CD4-positive, alpha-beta T cell (primary cell): Measurements from ENCODE around the gene EMILIN3. TPM values are rescaled to one million over a fixed set of nuclear protein-coding genes. Genes with fewer than 3 reads are reported as not detected.

Source experiments
- ATAC-seq: fragments of 200-7000 bp; cut with Tn5 transposase; one replicate; pipeline ENCODE4 v1.10.0; 2022; ENCODE audit warnings: mild to moderate bottlenecking; ENCODE audit not compliant: poor library complexity
- CTCF ChIA-PET: fragments of 350-600 bp; sonication (Branson Sonifier 250); formaldehyde crosslinking; loops from one replicate; lab custom pipeline; 2021; ENCODE audit warnings: antibody characterized with exemption, inconsistent platforms; lab: Charles Lee
- POLR2A ChIA-PET: fragments of 350-600 bp; sonication (Branson Sonifier 250); formaldehyde crosslinking; loops from one replicate; lab custom pipeline; 2021; ENCODE audit warnings: antibody characterized with exemption, inconsistent platforms; lab: Charles Lee
- DNase-seq, 14 experiments: peaks; one replicate each; pipeline ENCODE4 v3.0.0-alpha.2; 2013 to 2020; ENCODE audit warnings: mixed read lengths in 2 of 14
- H3K27ac ChIP-seq, 2 donors: one replicate each; pipeline versions ENCODE4 v1.5.1 to v1.7.0; 2013; ENCODE audit warnings: low read length in 2 of 2, low read depth in 1 of 2, mild to moderate bottlenecking in 1 of 2
- H3K27me3 ChIP-seq, 2 experiments: 1 replicate in 1 of 2; 2 replicates in 1 of 2; pipeline versions ENCODE4 v1.6.1 to v1.7.0; 2013; ENCODE audit warnings: low read length in 2 of 2, control low read depth in 1 of 2, mild to moderate bottlenecking in 1 of 2, moderate library complexity in 1 of 2; ENCODE audit not compliant: insufficient read depth in 2 of 2, control insufficient read depth in 1 of 2
- H3K36me3 ChIP-seq: one replicate; pipeline ENCODE4 v1.6.1; 2013; ENCODE audit warnings: low read length, control low read depth; ENCODE audit not compliant: insufficient read depth
- H3K4me1 ChIP-seq: one replicate; pipeline ENCODE4 v1.6.1; 2013; ENCODE audit warnings: low read length, control low read depth; ENCODE audit not compliant: insufficient read depth
- H3K4me3 ChIP-seq: one replicate; pipeline ENCODE4 v1.5.1; 2013; ENCODE audit warnings: mild to moderate bottlenecking, low read length, moderate library complexity
- H3K9me3 ChIP-seq, 2 experiments: 1 replicate in 1 of 2; 2 replicates in 1 of 2; pipeline versions ENCODE4 v1.6.1 to v1.7.0; 2013; ENCODE audit warnings: low read length in 2 of 2, mild to moderate bottlenecking in 2 of 2, control low read depth in 1 of 2, moderate library complexity in 1 of 2; ENCODE audit not compliant: control insufficient read depth in 1 of 2, insufficient read depth in 1 of 2
- H3K27ac Mint-ChIP-seq: one replicate; pipeline ENCODE4 v1.8.0; 2020; ENCODE audit warnings: mixed read lengths
- H3K27me3 Mint-ChIP-seq: one replicate; pipeline ENCODE4 v1.8.0; 2021; ENCODE audit warnings: mixed read lengths
- H3K36me3 Mint-ChIP-seq: one replicate; pipeline ENCODE4 v1.8.0; 2021; ENCODE audit warnings: low read depth, mixed read lengths
- H3K4me1 Mint-ChIP-seq: one replicate; pipeline ENCODE4 v1.8.0; 2021; ENCODE audit warnings: low read depth, mixed read lengths
- H3K4me3 Mint-ChIP-seq: one replicate; pipeline ENCODE4 v1.8.0; 2020; ENCODE audit warnings: mild to moderate bottlenecking, mixed read lengths
- H3K9me3 Mint-ChIP-seq: one replicate; pipeline ENCODE4 v1.8.0; 2020; ENCODE audit warnings: mixed read lengths
- intact Hi-C, 2 experiments: fragments of 100-400 bp; cut with DNase I in 1 of 2; cut with micrococcal nuclease in 1 of 2; formaldehyde crosslinking; loops; one replicate each; pipeline versions ENCODE4 v1.15.1 to v1.9.0; 2023 to 2025; cut with DNase I, micrococcal nuclease
- total RNA-seq, 174 experiments: library from RNA in 2 of 174; stranded (reverse) in 2 of 174; gene quantifications; one replicate each; pipeline ENCODE4 v1.2.3 and lab custom pipeline; 2021 to 2026
- TF ChIP-seq, protein P1 (sequence below): fragments of 200-600 bp; IDR thresholded peaks from one replicate; pipeline ENCODE4 v1.8.0; 2022; ENCODE audit warnings: antibody characterized with exemption, mild to moderate bottlenecking

The EMILIN3 gene
- total RNA-seq, 2 experiments from 2014 or later = 0.11 to 0.22 TPM

DNA sequence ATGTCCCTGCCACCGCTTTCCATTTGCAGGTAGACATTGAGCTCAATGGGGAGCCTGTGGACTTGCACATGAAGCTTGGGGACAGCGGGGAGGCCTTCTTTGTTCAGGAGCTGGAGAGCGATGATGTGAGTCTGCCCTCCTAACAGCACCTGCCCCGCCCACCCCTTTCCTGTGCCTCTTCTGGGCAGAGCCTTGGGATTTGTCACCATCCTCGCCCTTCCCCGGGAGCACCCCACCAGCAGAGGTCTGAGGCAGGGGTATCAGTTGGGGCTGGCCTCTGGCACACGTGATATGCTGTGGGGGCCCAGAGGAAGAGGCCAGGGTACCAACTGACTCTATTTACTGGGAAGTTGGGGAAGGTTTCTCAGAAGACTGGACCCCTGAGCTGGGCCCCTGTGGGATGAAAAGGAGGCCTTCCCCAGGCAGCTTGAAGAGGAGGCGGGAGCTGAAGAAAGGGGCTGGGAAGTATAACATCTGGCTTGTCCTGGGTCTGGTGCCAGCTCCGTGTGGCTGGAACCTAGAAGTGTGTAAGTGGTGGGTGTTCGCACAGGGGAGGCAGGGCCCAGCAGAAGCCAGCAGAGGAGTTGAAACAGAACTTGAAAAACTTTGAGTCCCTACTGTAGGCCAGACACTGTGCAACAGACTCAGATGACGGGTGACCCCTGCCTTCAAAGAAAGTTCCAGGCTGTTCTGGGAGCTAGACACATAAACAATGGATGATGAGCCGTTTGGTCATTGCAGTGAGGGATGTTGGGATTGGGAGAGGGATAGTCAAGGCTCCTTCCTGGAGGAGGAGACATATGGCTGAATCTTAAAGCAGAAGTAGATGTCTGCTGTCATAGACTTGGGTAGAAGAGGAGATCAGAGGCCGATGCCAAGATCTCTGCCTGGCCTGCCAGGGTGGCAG, 18.8 kb downstream of the EMILIN3 start:
- no peaks in the 10 kb centered on the region for H3K36me3 Mint-ChIP-seq
- no peak overlapping the region for H3K27ac Mint-ChIP-seq
- ChIA-PET POLR2A (no interaction called here), CTCF (no interaction called here)
- no peak for ATAC-seq
- no peaks in the 10 kb centered on the region for H3K36me3 ChIP-seq
- no peak for DNase-seq
- intact Hi-C loops = no loop called here
- H3K4me1 ChIP-seq = no peaks in the 10 kb centered on the region
- H3K27ac ChIP-seq = no peak overlapping the region
- no peak overlapping the region for H3K4me3 Mint-ChIP-seq
- no peaks in the 10 kb centered on the region for H3K4me1 Mint-ChIP-seq
- no peaks in the 10 kb centered on the region for H3K9me3 Mint-ChIP-seq
- TF ChIP-seq, protein P1, sequence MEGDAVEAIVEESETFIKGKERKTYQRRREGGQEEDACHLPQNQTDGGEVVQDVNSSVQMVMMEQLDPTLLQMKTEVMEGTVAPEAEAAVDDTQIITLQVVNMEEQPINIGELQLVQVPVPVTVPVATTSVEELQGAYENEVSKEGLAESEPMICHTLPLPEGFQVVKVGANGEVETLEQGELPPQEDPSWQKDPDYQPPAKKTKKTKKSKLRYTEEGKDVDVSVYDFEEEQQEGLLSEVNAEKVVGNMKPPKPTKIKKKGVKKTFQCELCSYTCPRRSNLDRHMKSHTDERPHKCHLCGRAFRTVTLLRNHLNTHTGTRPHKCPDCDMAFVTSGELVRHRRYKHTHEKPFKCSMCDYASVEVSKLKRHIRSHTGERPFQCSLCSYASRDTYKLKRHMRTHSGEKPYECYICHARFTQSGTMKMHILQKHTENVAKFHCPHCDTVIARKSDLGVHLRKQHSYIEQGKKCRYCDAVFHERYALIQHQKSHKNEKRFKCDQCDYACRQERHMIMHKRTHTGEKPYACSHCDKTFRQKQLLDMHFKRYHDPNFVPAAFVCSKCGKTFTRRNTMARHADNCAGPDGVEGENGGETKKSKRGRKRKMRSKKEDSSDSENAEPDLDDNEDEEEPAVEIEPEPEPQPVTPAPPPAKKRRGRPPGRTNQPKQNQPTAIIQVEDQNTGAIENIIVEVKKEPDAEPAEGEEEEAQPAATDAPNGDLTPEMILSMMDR = no peak
- no peak overlapping the region for H3K4me3 ChIP-seq
- no peaks in the 10 kb centered on the region for H3K27me3 Mint-ChIP-seq
- H3K9me3 ChIP-seq = peaks cover 0 to 4% of the 10 kb centered on the region in 2 experiments
- no peaks in the 10 kb centered on the region for H3K27me3 ChIP-seq

DNA sequence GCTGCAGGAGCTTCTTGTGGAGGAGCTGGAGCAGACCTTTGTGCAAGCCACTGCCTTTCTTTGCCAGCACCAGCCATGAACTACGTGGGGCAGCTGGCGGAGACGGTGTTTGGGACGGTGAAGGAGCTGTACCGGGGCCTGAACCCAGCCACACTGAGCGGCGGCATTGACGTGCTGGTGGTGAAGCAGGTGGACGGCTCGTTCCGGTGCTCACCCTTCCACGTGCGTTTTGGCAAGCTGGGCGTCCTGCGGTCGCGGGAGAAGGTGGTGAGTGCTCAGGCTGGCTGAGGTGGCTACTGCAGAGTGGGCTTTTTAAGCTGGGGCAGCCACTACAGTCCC, 20.9 kb downstream of the EMILIN3 start:
- Histone ChIP-seq H3K27me3 (no peaks in the 10 kb centered on the region), H3K9me3 (peaks cover 0 to 4% of the 10 kb centered on the region in 2 experiments), H3K4me3 (no peak overlapping the region), H3K27ac (no peak overlapping the region), H3K36me3 (no peaks in the 10 kb centered on the region), H3K4me1 (peaks cover 3% of the 10 kb centered on the region)
- Mint-ChIP-seq H3K9me3 (no peaks in the 10 kb centered on the region), H3K4me3 (no peak overlapping the region), H3K4me1 (no peaks in the 10 kb centered on the region), H3K27ac (no peak overlapping the region), H3K27me3 (no peaks in the 10 kb centered on the region), H3K36me3 (no peaks in the 10 kb centered on the region)
- POLR2A ChIA-PET = no interaction called here
- DNase-seq = no peak
- CTCF ChIA-PET = no interaction called here
- intact Hi-C loops = no loop called here
- TF ChIP-seq, protein P1 = no peak
- ATAC-seq = no peak

DNA sequence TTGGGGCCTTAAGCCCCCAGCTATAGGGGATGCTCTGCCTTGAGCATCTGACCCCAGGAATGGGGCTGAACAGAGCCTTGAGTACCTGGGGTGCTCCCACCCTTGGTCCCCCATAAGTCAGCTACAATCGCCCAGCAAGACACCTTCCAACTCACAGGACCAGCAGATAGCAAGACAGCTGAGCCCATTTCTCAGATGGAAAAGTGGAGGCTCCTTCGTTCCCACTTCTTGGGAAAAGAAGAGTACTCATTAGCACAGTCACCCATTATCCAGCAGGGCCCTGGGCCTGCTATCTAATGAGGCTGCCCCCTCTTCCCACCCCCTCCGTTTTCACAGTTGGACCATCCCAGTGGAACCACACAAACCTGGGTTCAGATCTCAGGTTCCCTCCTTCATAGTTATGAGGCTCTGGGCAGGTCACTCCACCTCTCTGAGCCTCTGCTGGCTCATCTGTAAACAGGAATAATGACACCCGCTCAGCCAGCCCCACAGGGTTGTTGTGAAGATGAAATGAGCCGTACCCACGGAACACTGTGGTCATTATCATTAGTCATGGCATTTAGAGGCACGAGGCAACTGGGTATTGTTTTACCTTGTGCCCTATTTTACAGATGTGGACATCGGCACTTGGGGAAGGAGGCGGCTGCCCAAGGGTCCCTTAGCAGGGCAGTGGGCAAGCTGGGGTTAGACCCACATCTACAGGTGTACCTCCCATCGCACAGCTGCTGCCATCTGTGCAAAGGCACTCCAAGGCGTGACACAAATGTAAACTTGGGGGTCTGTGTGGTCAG, 21.5 kb downstream of the EMILIN3 start:
- ChIA-PET POLR2A (interaction anchor here (1.1 kb wide), 1 partner anchor 209 kb away, joined by 5 read pairs; no protein-coding TSS in a partner anchor), CTCF (no interaction called here)
- no peak overlapping the region for H3K4me3 ChIP-seq
- H3K36me3 ChIP-seq = no peaks in the 10 kb centered on the region
- DNase-seq (no peak), ATAC-seq (no peak)
- peaks cover 8% of the 10 kb centered on the region for H3K4me1 ChIP-seq
- H3K27ac ChIP-seq = no peak overlapping the region
- Mint-ChIP-seq H3K27me3 (no peaks in the 10 kb centered on the region), H3K4me3 (no peak overlapping the region), H3K27ac (no peak overlapping the region), H3K36me3 (no peaks in the 10 kb centered on the region), H3K9me3 (no peaks in the 10 kb centered on the region), H3K4me1 (peaks cover 4% of the 10 kb centered on the region)
- intact Hi-C loops = loop anchor here in 1 of 2 experiments (5.0 kb wide), 1 partner anchor 67 kb away; no protein-coding TSS in a partner anchor
- H3K9me3 ChIP-seq = peaks cover 0 to 4% of the 10 kb centered on the region in 2 experiments
- TF ChIP-seq, protein P1 = no peak
- no peaks in the 10 kb centered on the region for H3K27me3 ChIP-seq
